Stimulated activated CD4-positive, alpha-beta T cell treated with anti-CD3 and anti-CD28 coated beads, Interleukin-2, amount 100 ng/mL, for 48 hours (primary cell): ENCODE results near the gene HMGN1.

Experiments
- DNase-seq, 2 donors: peaks; one replicate each; pipeline ENCODE4 v3.0.0-alpha.2; 2020

The HMGN1 gene

GRCh38 chr21:39326607-39327307 lies 22.1 kb downstream of the HMGN1 start:
- DNase-seq = no peak

GRCh38 chr21:39325458-39325857 lies 23.4 kb downstream of the HMGN1 start:
- DNase-seq = no peak

- no peak for DNase-seq
Observed at GRCh38 chr21:39321424-39321823, 27.5 kb downstream of the HMGN1 start.

- DNase-seq = no peak
Observed at GRCh38 chr21:39319814-39320332, 29.0 kb downstream of the HMGN1 start.

GRCh38 chr21:39319251-39319756 lies 29.6 kb downstream of the HMGN1 start:
- DNase-seq = no peak

- no peak for DNase-seq
Observed at GRCh38 chr21:39318091-39318959, 30.6 kb downstream of the HMGN1 start.

- DNase-seq = no peak
Observed at GRCh38 chr21:39317134-39318090, 31.5 kb downstream of the HMGN1 start.

- DNase-seq = no peak
Observed at GRCh38 chr21:39316729-39317128, 32.2 kb downstream of the HMGN1 start.

GRCh38 chr21:39315603-39316445 lies 33.1 kb downstream of the HMGN1 start:
- no peak for DNase-seq

GRCh38 chr21:39314143-39315027 lies 34.5 kb downstream of the HMGN1 start:
- peak; percentile 34 to 42 for DNase-seq

GRCh38 chr21:39313571-39314142 lies 35.2 kb downstream of the HMGN1 start, which contains the start of gene BRWD1:
BRWD1 (minus strand) TSS chr21:39313632; CDS start chr21:39313491, 141 bp downstream.
- peak; percentile 66 to 76 for DNase-seq

GRCh38 chr21:39313042-39313570 lies 35.8 kb downstream of the HMGN1 start:
- DNase-seq = no peak

GRCh38 chr21:39312112-39313041 lies 36.5 kb downstream of the HMGN1 start:
- peak; percentile 92 to 96 for DNase-seq

GRCh38 chr21:39311164-39311563 lies 37.7 kb downstream of the HMGN1 start:
- no peak for DNase-seq

GRCh38 chr21:39307466-39307865 lies 41.4 kb downstream of the HMGN1 start:
- DNase-seq = no peak

- no peak for DNase-seq
Observed at GRCh38 chr21:39300587-39300986, 48.3 kb downstream of the HMGN1 start.

- no peak for DNase-seq
Observed at GRCh38 chr21:39296891-39297290, 52.0 kb downstream of the HMGN1 start.
